ENCODE measurements around the gene RBM47. TPM values are rescaled to one million over a fixed set of nuclear protein-coding genes. Genes with fewer than 3 reads are reported as not detected.
A peak's percentile ranks its signal among the peaks of the same experiment; 100 is the strongest.

The RBM47 gene
- total RNA-seq, 1 experiment from 2014 or later: 70.3 TPM

DNA sequence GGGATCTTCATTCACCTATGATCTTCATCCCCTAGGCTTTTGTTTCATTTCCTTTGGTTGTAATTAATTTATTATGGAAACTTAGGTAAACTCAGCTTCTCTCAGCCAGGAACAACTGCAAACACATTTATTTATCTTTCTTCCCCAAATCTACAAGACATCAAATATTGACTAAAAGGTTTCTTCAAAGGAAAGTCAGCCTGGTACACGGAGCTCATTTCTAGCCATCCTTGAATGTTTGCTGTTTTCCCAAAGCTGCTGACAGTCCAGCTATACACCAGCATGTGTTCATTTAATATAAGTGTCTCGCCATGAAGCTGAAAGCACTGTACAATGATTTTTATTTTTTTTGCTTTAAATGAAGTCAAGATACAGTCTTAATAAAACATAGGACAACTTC lies 16.8 kb downstream of the RBM47 start:
- Histone ChIP-seq H3K9me3 (ENCODE audit: control insufficient read depth, low read depth, low read length) (no peaks in the 10 kb centered on the region), H2BK15ac (ENCODE audit: low read depth, low read length) (no peak overlapping the region), H4K5ac (ENCODE audit: insufficient read length, low read depth, low read length) (no peak overlapping the region), H3K23me2 (ENCODE audit: insufficient read length, low read depth, low read length, poor library complexity, severe bottlenecking) (no peaks in the 10 kb centered on the region), H2AFZ (ENCODE audit: low read length) (no peak overlapping the region), H3K27me3 (ENCODE audit: insufficient read depth, low read length) (no peaks in the 10 kb centered on the region), H3K9ac (ENCODE audit: extremely low read depth, insufficient read length, low read length) (no peak overlapping the region), H3K4me2 (ENCODE audit: insufficient read depth, insufficient read length, low read length) (no peak overlapping the region), H3K4me1 (ENCODE audit: insufficient read depth, low read length) (no peaks in the 10 kb centered on the region), H2BK5ac (ENCODE audit: insufficient read length, low read length) (no peak overlapping the region), H4K20me1 (ENCODE audit: control insufficient read depth, insufficient read depth, insufficient read length) (no peaks in the 10 kb centered on the region), H3T11ph (ENCODE audit: low read length) (no peak overlapping the region), H3K27ac (ENCODE audit: insufficient read length, low read depth, low read length) (no peak overlapping the region), H4K8ac (replicated peaks; ENCODE audit: insufficient read length, low read depth, low read length) (no peak overlapping the region), H3K18ac (ENCODE audit: insufficient read length, low read depth, low read length) (no peak overlapping the region), H2AK5ac (ENCODE audit: insufficient read length, low read length) (no peak overlapping the region), H3K14ac (ENCODE audit: insufficient read depth, low read length) (no peak overlapping the region), H3K79me2 (ENCODE audit: insufficient read depth, low read length) (peaks cover 32% of the 10 kb centered on the region; the same call in 1 of the 2 replicates), H2BK20ac (ENCODE audit: low read depth, low read length, poor library complexity, severe bottlenecking) (no peak overlapping the region), H3K79me1 (ENCODE audit: insufficient read depth, low read depth, low read length, poor library complexity, severe bottlenecking) (peaks cover 5% of the 10 kb centered on the region), H3K56ac (ENCODE audit: insufficient read length, low read depth, low read length) (no peak overlapping the region), H3K23ac (ENCODE audit: insufficient read length, low read depth, low read length) (no peak overlapping the region), H2BK120ac (ENCODE audit: low read depth, low read length, poor library complexity, severe bottlenecking) (no peak overlapping the region), H2BK12ac (ENCODE audit: insufficient read length, low read depth, low read length) (no peak overlapping the region), H3K4ac (ENCODE audit: low read depth, low read length) (no peak overlapping the region), H4K91ac (ENCODE audit: insufficient read length, low read depth, low read length) (no peak overlapping the region)
- Mint-ChIP-seq H3K9me3 (0 out of 5 replicates have a peak, but pooled peaks cover 0 to 3% of the 10 kb centered on the region in 2 experiments), H3K4me3 (no peak overlapping the region), H3K27me3 (ENCODE audit: low read depth) (no peaks in the 10 kb centered on the region), H3K4me1 (peaks cover 18 to 24% of the 10 kb centered on the region in 2 experiments), H3K27ac (0 out of 7 replicates have a peak overlapping the region, but pooled peaks of 1 of the 3 experiments have one; percentile 7), H3K36me3 (ENCODE audit: insufficient read depth in 1 of 3, low read depth in 3 of 3) (peaks cover 10 to 15% (median 13%) of the 10 kb centered on the region in 3 experiments; a peak in 6 of 7 replicates)
- TF ChIP-seq, protein P1, sequence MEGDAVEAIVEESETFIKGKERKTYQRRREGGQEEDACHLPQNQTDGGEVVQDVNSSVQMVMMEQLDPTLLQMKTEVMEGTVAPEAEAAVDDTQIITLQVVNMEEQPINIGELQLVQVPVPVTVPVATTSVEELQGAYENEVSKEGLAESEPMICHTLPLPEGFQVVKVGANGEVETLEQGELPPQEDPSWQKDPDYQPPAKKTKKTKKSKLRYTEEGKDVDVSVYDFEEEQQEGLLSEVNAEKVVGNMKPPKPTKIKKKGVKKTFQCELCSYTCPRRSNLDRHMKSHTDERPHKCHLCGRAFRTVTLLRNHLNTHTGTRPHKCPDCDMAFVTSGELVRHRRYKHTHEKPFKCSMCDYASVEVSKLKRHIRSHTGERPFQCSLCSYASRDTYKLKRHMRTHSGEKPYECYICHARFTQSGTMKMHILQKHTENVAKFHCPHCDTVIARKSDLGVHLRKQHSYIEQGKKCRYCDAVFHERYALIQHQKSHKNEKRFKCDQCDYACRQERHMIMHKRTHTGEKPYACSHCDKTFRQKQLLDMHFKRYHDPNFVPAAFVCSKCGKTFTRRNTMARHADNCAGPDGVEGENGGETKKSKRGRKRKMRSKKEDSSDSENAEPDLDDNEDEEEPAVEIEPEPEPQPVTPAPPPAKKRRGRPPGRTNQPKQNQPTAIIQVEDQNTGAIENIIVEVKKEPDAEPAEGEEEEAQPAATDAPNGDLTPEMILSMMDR (conservative IDR thresholded peaks at IDR 0.05): no peak
- no CpG with 5 or more reads among the region's 2 CpGs for WGBS (ENCODE audit: extremely low coverage, insufficient read length, low lambda C conversion rate)
- DNase-seq: no peak

All from H9 (cell line).